Activated T-helper 17 cell treated with anti-CD3 and anti-CD28 coated beads, Interleukin-2, amount 50 U/mL, for 72 hours (primary cell): ENCODE measurements around the gene ACSS1. TPM values are rescaled to one million over a fixed set of nuclear protein-coding genes. Genes with fewer than 3 reads are reported as not detected.
A peak's percentile ranks its signal among the peaks of the same experiment; 100 is the strongest.

ENCODE experiments used
- ATAC-seq: fragments of 150-1000 bp; cut with Tn5 transposase; replicated peaks from 2 replicates; pipeline ENCODE4 v1.10.0; 2021; ENCODE audit warnings: mild to moderate bottlenecking, moderate library complexity
- H3K27ac Mint-ChIP-seq: one replicate; pipeline ENCODE4 v1.8.0; 2022; ENCODE audit warnings: mixed read lengths
- H3K27me3 Mint-ChIP-seq: one replicate; pipeline ENCODE4 v1.8.0; 2022; ENCODE audit warnings: mixed read lengths
- H3K36me3 Mint-ChIP-seq: one replicate; pipeline ENCODE4 v1.8.0; 2022; ENCODE audit warnings: low read depth, mild to moderate bottlenecking, mixed read lengths
- H3K4me1 Mint-ChIP-seq: one replicate; pipeline ENCODE4 v1.8.0; 2022; ENCODE audit warnings: mixed read lengths
- H3K4me3 Mint-ChIP-seq: one replicate; pipeline ENCODE4 v1.8.0; 2022; ENCODE audit warnings: mild to moderate bottlenecking, mixed read lengths
- H3K9me3 Mint-ChIP-seq: one replicate; pipeline ENCODE4 v1.8.0; 2022; ENCODE audit warnings: mixed read lengths
- total RNA-seq, 2 donors: library from RNA; stranded (reverse); gene quantifications; one replicate each; pipeline ENCODE4 v1.2.3, GENCODE V29; 2022

Gene ACSS1
- total RNA-seq, result 10 to 100 TPM in 1 of 2 donors, 1 to 10 TPM in 1; 8.4 to 23.3 TPM

DNA sequence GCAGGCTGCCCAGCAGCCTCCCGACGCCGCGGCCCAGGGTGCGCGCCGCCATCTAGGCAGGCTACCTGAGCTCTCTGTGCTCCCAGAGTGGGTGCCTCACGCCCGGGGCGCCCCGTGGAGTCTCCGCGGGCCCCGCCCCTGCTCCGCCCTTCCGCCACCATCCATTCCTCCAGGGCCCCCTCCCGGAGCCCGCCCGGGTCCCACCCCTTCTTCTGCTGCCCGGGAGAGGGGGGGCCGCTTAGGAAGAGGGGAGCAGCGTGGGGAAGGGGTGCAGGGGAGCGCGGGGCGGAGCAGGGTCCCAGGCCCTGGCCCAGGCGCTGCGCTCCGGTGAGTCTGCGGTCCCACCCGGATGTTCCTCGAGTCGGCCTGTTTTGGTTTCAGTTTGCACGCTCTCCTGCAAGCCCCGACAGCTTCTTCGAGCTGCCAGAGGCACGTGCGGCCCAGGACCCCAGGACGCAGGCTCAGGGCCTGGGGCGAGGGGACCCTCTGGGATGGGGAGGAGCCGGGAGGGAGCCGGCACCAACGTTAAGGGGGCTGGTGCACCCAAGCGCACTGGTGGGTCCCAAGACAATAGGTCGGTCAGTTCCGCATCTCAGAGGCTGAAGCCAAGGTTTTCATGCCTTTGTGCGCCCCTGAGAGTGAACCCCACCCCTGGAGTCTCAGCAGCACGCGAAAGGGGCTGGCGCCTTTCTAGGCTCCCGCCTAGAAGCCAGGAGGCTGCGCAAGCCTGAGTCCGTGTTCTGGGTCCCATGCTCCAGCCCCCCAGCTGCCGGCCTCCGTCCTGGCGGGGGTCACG lies at the start of gene ACSS1:
Gene ACSS1 (minus strand): TSS at position 89 of the 796 bp plus-strand sequence. CDS start 37 bp downstream, at position 52.
- peaks cover 13% of the 10 kb centered on the region for H3K4me1 Mint-ChIP-seq
- peak; percentile 61 for ATAC-seq
- H3K27ac Mint-ChIP-seq, result peak within 1 kb of the TSS; percentile 30
- H3K4me3 Mint-ChIP-seq, result peak within 1 kb of the TSS; percentile 73
- H3K27me3 Mint-ChIP-seq, result no peaks in the 10 kb centered on the region
- H3K9me3 Mint-ChIP-seq, result no peaks in the 10 kb centered on the region
- no peaks in the 10 kb centered on the region for H3K36me3 Mint-ChIP-seq

DNA sequence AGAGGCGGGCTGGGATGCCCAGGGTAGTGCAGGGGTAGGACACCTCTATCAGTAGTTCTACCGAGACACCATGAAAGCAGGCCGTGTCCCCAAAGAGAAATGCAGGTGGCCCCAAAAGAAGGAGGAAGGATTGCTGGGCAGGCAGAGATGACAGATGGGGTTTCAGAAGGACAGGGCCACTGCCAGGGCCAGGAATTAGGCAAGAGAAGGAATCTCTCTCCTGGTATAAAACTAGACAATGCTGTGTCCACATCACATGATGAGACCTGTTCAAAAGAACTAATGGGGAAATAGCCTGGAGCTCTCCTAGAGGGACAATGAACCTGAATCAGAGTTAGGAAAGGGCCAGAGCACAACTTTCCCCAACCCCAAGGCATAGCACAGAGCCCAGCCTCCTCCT lies 45.6 kb upstream of the ACSS1 start:
- peaks cover 21% of the 10 kb centered on the region for H3K27me3 Mint-ChIP-seq
- H3K4me1 Mint-ChIP-seq, result peaks cover 12% of the 10 kb centered on the region
- no peak for ATAC-seq
- H3K27ac Mint-ChIP-seq, result no peak overlapping the region
- H3K4me3 Mint-ChIP-seq, result no peak overlapping the region
- no peaks in the 10 kb centered on the region for H3K36me3 Mint-ChIP-seq
- H3K9me3 Mint-ChIP-seq, result no peaks in the 10 kb centered on the region

DNA sequence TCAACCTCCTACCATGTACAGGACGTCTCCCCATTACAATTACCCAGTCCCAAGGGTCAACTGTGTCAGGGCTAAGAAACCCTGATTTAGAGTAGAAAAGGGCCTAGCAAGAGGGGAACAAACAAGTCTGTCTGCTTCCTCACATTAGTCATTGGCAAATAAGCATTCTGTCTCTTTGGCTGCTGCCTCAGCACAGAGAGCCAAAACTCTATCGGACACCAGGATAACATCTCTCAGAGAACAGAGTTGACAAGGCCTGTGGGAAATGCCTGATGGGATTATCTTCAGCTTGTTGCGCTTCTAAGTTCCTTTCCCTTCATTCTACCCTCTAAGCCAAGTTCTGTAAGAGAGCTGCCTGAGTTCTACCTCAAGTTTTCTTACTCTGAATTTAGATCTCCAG lies 43.0 kb upstream of the ACSS1 start:
- peaks cover 5% of the 10 kb centered on the region for H3K27me3 Mint-ChIP-seq
- no peaks in the 10 kb centered on the region for H3K36me3 Mint-ChIP-seq
- no peak overlapping the region for H3K27ac Mint-ChIP-seq
- no peaks in the 10 kb centered on the region for H3K9me3 Mint-ChIP-seq
- H3K4me1 Mint-ChIP-seq, result peaks cover 12% of the 10 kb centered on the region
- H3K4me3 Mint-ChIP-seq, result no peak overlapping the region
- ATAC-seq, result no peak

DNA sequence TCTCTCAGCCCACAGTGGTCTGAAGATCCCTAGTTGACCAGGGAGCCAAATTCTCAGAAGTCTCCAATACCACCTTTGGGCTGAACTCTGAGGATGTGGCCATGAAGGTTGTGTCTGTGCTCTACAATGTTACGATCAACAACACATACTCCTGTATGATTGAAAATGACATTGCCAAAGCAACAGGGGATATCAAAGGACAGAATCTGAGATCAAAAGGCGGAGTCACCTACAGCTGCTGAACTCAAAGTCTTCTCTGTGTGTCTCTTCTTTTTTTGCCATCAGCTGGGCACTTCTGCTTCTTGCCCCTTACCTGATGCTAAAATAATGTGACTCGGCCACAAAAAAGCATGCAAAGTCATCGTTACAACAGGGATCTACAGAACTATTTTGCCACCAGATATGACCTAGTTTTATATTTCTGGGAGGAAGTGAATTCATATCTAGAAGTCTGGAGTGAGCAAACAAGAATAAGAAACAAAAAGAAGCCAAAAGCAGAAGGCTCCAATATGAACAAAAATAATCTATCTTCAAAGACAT lies 41.7 kb upstream of the ACSS1 start:
- peak; percentile 51 for ATAC-seq
- Mint-ChIP-seq H3K36me3 (no peaks in the 10 kb centered on the region), H3K4me3 (peak overlapping the region; percentile 50), H3K27ac (peak overlapping the region; percentile 50), H3K4me1 (peaks cover 12% of the 10 kb centered on the region), H3K9me3 (no peaks in the 10 kb centered on the region), H3K27me3 (peaks cover 4% of the 10 kb centered on the region)

DNA sequence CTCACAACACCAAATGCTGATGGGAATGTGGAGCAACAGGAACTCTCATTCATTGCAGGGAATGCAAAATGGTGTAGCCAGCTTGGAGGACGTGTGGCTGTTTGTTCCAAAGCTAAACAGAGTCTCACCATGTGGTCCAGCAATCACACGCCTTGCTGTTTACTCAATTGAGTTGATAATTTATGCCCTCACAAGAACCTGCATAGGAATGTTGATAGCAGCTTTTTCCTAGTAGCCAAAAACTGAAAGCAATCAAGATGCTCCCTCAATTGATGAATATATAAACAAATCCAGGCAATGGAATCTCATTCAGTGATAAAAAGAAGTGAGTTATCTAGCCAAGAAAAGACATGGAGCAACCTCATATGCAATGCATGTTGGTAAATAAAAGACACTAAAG lies 39.6 kb upstream of the ACSS1 start:
- H3K27ac Mint-ChIP-seq, result no peak overlapping the region
- no peak overlapping the region for H3K4me3 Mint-ChIP-seq
- no peaks in the 10 kb centered on the region for H3K9me3 Mint-ChIP-seq
- H3K4me1 Mint-ChIP-seq, result peaks cover 15% of the 10 kb centered on the region
- H3K27me3 Mint-ChIP-seq, result no peaks in the 10 kb centered on the region
- ATAC-seq, result no peak
- no peaks in the 10 kb centered on the region for H3K36me3 Mint-ChIP-seq

DNA sequence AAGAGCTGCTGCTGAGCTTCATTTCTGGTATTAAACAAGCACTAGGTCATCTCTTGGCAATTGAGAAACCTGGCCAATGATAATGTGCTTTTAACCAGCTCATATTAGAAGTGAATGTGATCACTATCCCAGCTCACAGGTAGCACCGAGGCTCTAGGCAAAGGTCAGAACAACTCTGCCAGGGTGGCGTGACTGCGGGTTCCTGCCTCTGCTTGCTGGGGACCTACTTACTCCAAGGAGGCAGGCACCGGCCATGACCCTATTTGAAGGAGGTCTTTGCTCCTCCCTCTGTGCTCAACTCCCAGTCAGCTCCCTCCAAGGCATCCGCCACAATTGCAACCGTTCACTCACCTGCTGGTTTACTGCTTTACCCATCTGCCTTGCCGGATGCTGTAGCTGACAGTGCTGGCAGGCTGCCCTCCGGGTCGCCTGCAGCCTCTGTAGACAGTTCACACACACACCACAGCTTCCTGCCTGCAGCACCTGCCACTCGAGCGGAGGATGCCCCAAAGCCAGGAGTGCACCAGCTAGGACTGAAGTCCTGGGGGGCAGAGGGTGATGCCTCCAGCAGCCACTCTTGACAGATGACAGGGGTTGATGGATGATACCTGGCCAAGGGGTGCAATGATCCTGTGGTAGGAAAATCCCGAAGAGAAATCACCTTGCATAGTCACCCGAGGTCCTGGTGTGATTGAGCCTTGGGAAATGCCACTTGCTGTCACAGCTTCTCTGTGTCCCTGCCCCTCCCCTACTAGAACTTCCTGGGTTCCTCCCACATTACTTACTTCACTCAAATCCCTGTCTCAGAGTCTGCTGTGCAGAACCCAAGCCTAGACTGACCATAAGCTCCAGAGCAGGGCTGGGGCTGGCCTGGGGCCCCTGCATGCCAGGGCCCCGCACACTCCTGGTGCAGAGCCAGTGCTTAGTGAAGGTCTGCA lies 32.8 kb upstream of the ACSS1 start:
- no peaks in the 10 kb centered on the region for H3K36me3 Mint-ChIP-seq
- H3K27ac Mint-ChIP-seq, result peak overlapping the region; percentile 78
- peak; percentile 96 for ATAC-seq
- peak overlapping the region; percentile 70 for H3K4me3 Mint-ChIP-seq
- no peaks in the 10 kb centered on the region for H3K9me3 Mint-ChIP-seq
- H3K27me3 Mint-ChIP-seq, result peaks cover 3% of the 10 kb centered on the region
- peaks cover 37% of the 10 kb centered on the region for H3K4me1 Mint-ChIP-seq

DNA sequence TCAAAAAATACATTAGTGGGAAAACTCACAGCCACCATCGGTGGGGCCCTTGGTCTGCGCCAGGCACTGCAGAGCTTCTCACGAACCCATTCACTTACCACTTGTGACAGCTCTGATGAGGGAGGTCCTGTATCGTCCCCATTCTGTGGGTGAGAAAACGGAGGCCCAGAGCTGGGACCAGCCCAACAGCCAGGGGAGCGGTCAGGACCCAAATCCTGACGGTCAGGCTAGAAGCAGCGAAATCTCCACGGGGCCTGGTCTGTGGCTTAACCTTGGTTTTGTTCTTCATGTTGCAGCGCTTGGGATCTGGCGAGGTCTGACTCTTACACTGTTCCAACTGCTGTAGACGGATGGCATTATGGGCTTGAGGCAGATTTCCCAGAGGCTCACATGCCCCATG lies 31.7 kb upstream of the ACSS1 start:
- no peaks in the 10 kb centered on the region for H3K9me3 Mint-ChIP-seq
- H3K27ac Mint-ChIP-seq, result peak overlapping the region; percentile 46
- H3K4me3 Mint-ChIP-seq, result no peak overlapping the region
- peaks cover 8% of the 10 kb centered on the region for H3K27me3 Mint-ChIP-seq
- no peaks in the 10 kb centered on the region for H3K36me3 Mint-ChIP-seq
- H3K4me1 Mint-ChIP-seq, result peaks cover 37% of the 10 kb centered on the region
- ATAC-seq, result no peak

DNA sequence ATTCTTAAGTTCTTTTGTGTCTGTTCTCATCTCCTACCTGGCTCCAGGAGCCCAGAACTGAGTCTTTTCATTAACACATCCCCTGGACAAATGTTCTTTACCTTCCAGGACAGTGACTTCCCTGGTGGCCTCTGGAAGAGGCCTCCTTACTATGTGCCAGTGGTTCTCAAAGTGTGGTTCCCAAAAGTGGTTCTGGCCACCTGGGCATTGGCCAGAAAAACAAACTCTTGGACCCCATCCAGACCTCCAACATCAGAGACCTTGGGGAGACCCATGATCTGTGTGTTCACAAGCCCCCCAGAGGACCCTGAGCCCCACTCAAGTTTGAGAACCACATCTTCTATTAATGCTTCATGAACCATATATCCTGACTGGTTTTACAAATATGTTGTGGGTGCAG lies 31.2 kb upstream of the ACSS1 start:
- H3K27me3 Mint-ChIP-seq, result peaks cover 12% of the 10 kb centered on the region
- no peaks in the 10 kb centered on the region for H3K36me3 Mint-ChIP-seq
- no peak for ATAC-seq
- H3K4me1 Mint-ChIP-seq, result peaks cover 37% of the 10 kb centered on the region
- H3K4me3 Mint-ChIP-seq, result no peak overlapping the region
- H3K9me3 Mint-ChIP-seq, result no peaks in the 10 kb centered on the region
- peak overlapping the region; percentile 46 for H3K27ac Mint-ChIP-seq

DNA sequence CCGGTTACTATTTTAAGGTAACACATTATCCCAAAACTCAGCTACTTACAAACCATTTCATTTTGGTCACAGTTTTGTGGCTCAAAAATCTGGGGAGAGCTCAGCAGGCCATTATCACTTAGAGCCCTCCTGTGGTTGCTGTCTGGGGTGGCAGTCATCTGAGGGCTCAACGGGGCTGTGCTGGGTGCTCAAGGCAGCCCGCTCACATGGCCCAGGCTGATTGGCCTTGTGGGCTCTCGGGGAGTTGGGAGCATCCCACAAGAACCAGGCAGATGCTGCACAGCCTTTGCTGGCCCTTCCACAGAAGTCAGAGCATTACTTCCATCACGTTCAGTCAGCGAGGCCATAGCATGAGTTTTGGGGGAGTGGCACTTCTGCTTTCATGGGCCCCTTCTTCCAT lies 30.3 kb upstream of the ACSS1 start:
- H3K9me3 Mint-ChIP-seq, result no peaks in the 10 kb centered on the region
- no peaks in the 10 kb centered on the region for H3K36me3 Mint-ChIP-seq
- no peak overlapping the region for H3K27ac Mint-ChIP-seq
- H3K4me3 Mint-ChIP-seq, result no peak overlapping the region
- H3K27me3 Mint-ChIP-seq, result peaks cover 19% of the 10 kb centered on the region
- ATAC-seq, result no peak
- peaks cover 37% of the 10 kb centered on the region for H3K4me1 Mint-ChIP-seq

DNA sequence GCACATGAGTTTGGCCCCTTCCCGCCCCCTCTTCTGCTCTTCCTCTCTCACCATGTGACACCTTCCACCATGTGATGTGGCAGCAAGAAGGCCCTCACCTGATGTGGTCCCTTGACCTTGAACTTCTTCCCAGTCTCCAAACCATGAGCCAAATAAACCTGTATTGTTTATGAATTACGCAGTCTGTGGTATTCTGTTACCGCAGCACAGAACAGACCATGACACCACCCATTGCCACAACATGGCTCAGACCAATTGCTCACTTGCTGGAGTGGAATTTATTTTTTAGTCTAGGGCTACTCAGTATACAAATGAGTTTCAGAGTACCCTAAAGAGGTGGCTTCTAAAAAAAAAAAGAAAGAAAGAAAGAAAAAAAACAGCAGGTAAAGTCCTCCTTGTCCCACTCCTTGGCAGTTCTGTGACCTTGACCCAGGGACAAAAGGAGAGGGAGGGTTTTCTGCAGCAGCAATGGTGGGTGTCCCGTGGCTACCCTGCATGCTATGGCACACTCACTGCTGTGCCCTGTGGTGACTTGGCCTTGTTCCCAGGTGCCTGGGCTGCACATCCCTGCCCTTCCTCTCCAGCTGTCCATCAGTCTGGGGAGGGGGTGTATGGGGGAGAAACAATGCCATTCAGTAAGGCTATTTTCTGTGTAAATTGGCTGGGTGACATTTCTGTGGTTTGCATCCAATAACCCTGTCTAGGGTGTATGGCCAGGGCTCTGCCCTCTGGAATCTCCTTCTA lies 29.4 kb upstream of the ACSS1 start:
- no peak overlapping the region for H3K27ac Mint-ChIP-seq
- H3K4me1 Mint-ChIP-seq, result peaks cover 38% of the 10 kb centered on the region
- H3K36me3 Mint-ChIP-seq, result peaks cover 5% of the 10 kb centered on the region
- H3K4me3 Mint-ChIP-seq, result no peak overlapping the region
- no peak for ATAC-seq
- H3K9me3 Mint-ChIP-seq, result no peaks in the 10 kb centered on the region
- peaks cover 25% of the 10 kb centered on the region for H3K27me3 Mint-ChIP-seq

DNA sequence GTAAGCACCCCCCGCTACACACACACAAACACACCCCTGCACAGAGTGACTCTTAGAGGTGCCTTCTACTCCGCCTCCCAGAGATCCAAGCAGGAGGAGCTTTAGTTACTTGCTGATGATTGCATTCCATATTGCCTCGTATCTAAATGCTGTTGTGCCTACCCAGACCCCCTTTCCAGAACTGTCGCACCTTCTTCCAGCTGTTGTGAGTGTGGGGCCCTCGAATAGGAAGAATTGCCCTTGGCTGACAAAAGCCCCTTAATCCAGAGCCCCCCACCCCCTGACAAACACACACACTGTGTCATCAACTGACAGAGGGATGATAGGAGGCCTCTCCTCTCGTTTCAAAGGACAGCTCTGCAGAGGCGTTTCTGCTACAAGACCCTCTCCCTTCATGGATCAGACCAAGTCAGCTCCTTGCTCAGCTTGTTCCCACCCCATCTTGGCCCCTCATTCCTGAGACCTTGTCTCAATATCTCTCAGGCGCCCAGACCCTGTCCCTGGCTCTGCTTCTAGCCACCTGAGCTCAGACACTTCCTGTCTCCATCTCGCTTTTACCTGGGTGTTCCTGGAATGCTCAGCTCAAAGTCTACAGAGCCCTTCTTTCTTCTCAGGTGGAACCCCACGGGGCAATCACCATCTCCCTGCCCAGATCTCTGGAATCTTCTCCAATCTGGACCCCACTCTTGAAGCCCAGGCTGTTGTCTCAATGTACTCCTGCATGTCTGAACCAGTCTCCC lies 28.0 kb upstream of the ACSS1 start:
- Mint-ChIP-seq H3K27ac (no peak overlapping the region), H3K4me3 (no peak overlapping the region), H3K36me3 (peaks cover 5% of the 10 kb centered on the region), H3K27me3 (peaks cover 27% of the 10 kb centered on the region), H3K4me1 (peaks cover 24% of the 10 kb centered on the region), H3K9me3 (no peaks in the 10 kb centered on the region)
- ATAC-seq, result no peak

DNA sequence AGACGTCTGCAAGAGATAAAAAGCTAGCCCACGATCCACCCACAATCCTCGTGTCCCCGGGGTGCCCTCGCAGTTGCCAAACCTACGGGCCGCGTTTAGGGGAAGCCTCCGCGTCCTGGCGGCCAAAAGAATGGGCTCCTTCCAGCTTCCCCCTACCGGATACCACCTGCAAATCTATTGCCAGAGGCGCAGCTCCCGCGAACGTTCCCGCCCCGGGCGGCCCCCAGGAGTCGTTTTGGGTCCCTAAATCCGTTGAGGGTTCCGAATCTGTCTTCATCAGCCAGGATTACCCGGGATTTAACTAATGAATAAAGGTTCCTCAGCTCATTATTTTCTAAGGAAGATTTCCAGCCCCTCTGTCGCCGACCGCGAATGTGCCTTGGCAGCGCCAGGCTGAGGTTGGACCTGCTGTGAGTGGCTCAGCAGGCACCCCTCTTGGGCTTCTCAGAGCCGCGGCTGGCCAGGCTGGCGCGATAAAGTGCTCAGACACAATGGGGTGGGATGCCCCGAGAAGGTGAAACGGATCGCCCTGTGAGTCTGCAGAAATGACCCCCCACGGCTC lies 26.8 kb upstream of the ACSS1 start:
- no peak overlapping the region for H3K27ac Mint-ChIP-seq
- no peak for ATAC-seq
- peaks cover 5% of the 10 kb centered on the region for H3K36me3 Mint-ChIP-seq
- peaks cover 13% of the 10 kb centered on the region for H3K4me1 Mint-ChIP-seq
- peak overlapping the region; percentile 37 for H3K4me3 Mint-ChIP-seq
- peaks cover 37% of the 10 kb centered on the region for H3K27me3 Mint-ChIP-seq
- H3K9me3 Mint-ChIP-seq, result no peaks in the 10 kb centered on the region
